Liver (tissue), 3 donors: ENCODE data around the gene CLPTM1L.

Experiments
- FOXA1 ChIP-seq: IDR thresholded peaks from 2 replicates; pipeline ENCODE4 v1.6.1; 2016; ENCODE audit warnings: antibody characterized with exemption
- GABPA ChIP-seq, 2 donors: IDR thresholded peaks in 1 of 2; conservative IDR thresholded peaks in 1 of 2; 2 replicates each; pipeline ENCODE4 v1.6.1; 2016; ENCODE audit warnings: antibody characterized with exemption in 2 of 2, mild to moderate bottlenecking in 1 of 2, moderate library complexity in 1 of 2
- JUND ChIP-seq, 2 donors: IDR thresholded peaks; 2 replicates each; pipeline ENCODE4 v1.6.1; 2016; ENCODE audit warnings: antibody characterized with exemption in 2 of 2
- SP1 ChIP-seq: IDR thresholded peaks from 2 replicates; pipeline ENCODE4 v1.6.1; 2018; ENCODE audit warnings: antibody characterized with exemption, mild to moderate bottlenecking
- TAF1 ChIP-seq: conservative IDR thresholded peaks from 2 replicates; pipeline ENCODE4 v1.6.1; 2016; ENCODE audit warnings: antibody characterized with exemption, mild to moderate bottlenecking
- YY1 ChIP-seq: IDR thresholded peaks from 2 replicates; pipeline ENCODE4 v1.6.1; 2016; ENCODE audit warnings: antibody characterized with exemption, mild to moderate bottlenecking
- TF ChIP-seq, protein P1 (sequence below): fragments of 150-350 bp; IDR thresholded peaks from 2 replicates; pipeline ENCODE4 v1.5.1; 2017; ENCODE audit warnings: improper control_type of control experiment, low read depth, low read length; ENCODE audit not compliant: missing input control
- TF ChIP-seq, protein P2 (sequence below): IDR thresholded peaks from 2 replicates; pipeline ENCODE4 v1.6.1; 2016; ENCODE audit warnings: antibody characterized with exemption, mild to moderate bottlenecking
- TF ChIP-seq, protein P3 (sequence below): IDR thresholded peaks from 2 replicates; pipeline ENCODE4 v1.6.1; 2016; ENCODE audit warnings: antibody characterized with exemption
- donor health status: healthy.
- donor health status: healthy.

DNA sequence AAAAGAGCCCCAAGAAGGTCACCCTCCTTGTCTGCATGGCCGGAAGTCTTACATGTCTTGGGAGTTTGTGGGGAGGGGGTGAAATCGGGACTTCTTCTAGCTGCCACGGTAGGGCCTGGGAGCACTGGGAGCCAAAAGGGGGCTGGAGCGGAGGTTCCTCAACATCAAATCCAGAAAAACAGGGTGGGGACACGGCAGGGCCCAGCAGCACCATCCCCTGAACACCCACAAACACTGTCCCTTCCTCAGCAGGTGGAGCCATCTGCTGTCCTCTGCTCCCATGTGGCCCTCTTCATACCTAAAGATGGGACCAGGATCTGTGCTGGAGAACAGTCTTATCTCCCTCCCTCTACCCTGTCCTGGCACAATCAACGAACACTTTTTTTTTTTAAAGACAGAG is 52.8 kb downstream of the CLPTM1L start:
- TF ChIP-seq, protein P1, sequence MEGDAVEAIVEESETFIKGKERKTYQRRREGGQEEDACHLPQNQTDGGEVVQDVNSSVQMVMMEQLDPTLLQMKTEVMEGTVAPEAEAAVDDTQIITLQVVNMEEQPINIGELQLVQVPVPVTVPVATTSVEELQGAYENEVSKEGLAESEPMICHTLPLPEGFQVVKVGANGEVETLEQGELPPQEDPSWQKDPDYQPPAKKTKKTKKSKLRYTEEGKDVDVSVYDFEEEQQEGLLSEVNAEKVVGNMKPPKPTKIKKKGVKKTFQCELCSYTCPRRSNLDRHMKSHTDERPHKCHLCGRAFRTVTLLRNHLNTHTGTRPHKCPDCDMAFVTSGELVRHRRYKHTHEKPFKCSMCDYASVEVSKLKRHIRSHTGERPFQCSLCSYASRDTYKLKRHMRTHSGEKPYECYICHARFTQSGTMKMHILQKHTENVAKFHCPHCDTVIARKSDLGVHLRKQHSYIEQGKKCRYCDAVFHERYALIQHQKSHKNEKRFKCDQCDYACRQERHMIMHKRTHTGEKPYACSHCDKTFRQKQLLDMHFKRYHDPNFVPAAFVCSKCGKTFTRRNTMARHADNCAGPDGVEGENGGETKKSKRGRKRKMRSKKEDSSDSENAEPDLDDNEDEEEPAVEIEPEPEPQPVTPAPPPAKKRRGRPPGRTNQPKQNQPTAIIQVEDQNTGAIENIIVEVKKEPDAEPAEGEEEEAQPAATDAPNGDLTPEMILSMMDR = no peak
- TF ChIP-seq YY1 (no peak), FOXA1 (no peak), JUND (IDR thresholded peaks at IDR 0.05) (no peak), SP1 (no peak), GABPA (IDR thresholded peaks at IDR 0.05 in 1 of 2, conservative IDR thresholded peaks at IDR 0.05 in 1 of 2) (no peak), TAF1 (no peak)
- TF ChIP-seq, protein P2, sequence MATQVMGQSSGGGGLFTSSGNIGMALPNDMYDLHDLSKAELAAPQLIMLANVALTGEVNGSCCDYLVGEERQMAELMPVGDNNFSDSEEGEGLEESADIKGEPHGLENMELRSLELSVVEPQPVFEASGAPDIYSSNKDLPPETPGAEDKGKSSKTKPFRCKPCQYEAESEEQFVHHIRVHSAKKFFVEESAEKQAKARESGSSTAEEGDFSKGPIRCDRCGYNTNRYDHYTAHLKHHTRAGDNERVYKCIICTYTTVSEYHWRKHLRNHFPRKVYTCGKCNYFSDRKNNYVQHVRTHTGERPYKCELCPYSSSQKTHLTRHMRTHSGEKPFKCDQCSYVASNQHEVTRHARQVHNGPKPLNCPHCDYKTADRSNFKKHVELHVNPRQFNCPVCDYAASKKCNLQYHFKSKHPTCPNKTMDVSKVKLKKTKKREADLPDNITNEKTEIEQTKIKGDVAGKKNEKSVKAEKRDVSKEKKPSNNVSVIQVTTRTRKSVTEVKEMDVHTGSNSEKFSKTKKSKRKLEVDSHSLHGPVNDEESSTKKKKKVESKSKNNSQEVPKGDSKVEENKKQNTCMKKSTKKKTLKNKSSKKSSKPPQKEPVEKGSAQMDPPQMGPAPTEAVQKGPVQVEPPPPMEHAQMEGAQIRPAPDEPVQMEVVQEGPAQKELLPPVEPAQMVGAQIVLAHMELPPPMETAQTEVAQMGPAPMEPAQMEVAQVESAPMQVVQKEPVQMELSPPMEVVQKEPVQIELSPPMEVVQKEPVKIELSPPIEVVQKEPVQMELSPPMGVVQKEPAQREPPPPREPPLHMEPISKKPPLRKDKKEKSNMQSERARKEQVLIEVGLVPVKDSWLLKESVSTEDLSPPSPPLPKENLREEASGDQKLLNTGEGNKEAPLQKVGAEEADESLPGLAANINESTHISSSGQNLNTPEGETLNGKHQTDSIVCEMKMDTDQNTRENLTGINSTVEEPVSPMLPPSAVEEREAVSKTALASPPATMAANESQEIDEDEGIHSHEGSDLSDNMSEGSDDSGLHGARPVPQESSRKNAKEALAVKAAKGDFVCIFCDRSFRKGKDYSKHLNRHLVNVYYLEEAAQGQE = no peak
- TF ChIP-seq, protein P3, sequence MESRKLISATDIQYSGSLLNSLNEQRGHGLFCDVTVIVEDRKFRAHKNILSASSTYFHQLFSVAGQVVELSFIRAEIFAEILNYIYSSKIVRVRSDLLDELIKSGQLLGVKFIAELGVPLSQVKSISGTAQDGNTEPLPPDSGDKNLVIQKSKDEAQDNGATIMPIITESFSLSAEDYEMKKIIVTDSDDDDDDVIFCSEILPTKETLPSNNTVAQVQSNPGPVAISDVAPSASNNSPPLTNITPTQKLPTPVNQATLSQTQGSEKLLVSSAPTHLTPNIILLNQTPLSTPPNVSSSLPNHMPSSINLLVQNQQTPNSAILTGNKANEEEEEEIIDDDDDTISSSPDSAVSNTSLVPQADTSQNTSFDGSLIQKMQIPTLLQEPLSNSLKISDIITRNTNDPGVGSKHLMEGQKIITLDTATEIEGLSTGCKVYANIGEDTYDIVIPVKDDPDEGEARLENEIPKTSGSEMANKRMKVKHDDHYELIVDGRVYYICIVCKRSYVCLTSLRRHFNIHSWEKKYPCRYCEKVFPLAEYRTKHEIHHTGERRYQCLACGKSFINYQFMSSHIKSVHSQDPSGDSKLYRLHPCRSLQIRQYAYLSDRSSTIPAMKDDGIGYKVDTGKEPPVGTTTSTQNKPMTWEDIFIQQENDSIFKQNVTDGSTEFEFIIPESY = no peak
